ENCODE measurements around the gene PPCS. TPM values are rescaled to one million over a fixed set of nuclear protein-coding genes. Genes with fewer than 3 reads are reported as not detected.

Gene PPCS
- total and polyA plus RNA-seq, 2 of the 8 experiments (the other 6 are each of a cell fraction or from before 2014, with no cell fraction given), result 24.5 to 35.3 TPM

- H3K9ac ChIP-seq (replicated peaks in 1 of 4; ENCODE audit: extremely low read depth in 1 of 4, low read depth in 3 of 4, low read length in 3 of 4), result no peak overlapping the region
- peaks cover 0 to 8% (median 0%) of the 10 kb centered on the region in 4 experiments; a peak in 2 of 7 replicates for H3K4me1 ChIP-seq (replicated peaks in 1 of 4; ENCODE audit: control insufficient read depth in 3 of 4, insufficient read depth in 4 of 4, low read length in 3 of 4)
- TF ChIP-seq ZNF274 (IDR thresholded peaks at IDR 0.05; ENCODE audit: borderline replicate concordance, extremely low read depth, low read length) (no peak), EGR1 (IDR thresholded peaks at IDR 0.05; ENCODE audit: borderline replicate concordance, low read depth, low read length) (no peak), CHD2 (IDR thresholded peaks at IDR 0.05; ENCODE audit: low read length) (no peak), POLR2A (IDR thresholded peaks at IDR 0.05; ENCODE audit: control extremely low read depth in 1 of 2, low read depth in 2 of 2, low read length in 2 of 2) (no peak), SP2 (IDR thresholded peaks at IDR 0.05; ENCODE audit: low read length) (no peak), E2F6 (IDR thresholded peaks at IDR 0.05) (no peak), CREB1 (IDR thresholded peaks at IDR 0.05) (no peak), PHF8 (conservative IDR thresholded peaks at IDR 0.05; ENCODE audit: low read depth, low read length) (no peak), KDM1A (IDR thresholded peaks at IDR 0.05; ENCODE audit: borderline replicate concordance, low read length) (no peak), SIRT6 (IDR thresholded peaks at IDR 0.05; ENCODE audit: low read length) (no peak), CTCF (IDR thresholded peaks at IDR 0.05; ENCODE audit: control extremely low read depth in 1 of 3, insufficient read depth in 1 of 3, low read depth in 1 of 3, low read length in 3 of 3) (no peak), CBX8 (IDR thresholded peaks at IDR 0.05; ENCODE audit: borderline replicate concordance, low read depth, low read length) (no peak)
Observed at GRCh38 chr1:42423681-42424080, 32.7 kb upstream of the PPCS start.

More at GRCh38 chr1:42423681-42424080, 32.7 kb upstream of the PPCS start:
- FAIRE-seq (no peak), DNase-seq (ENCODE audit: low read depth in 1 of 2, low spot score in 2 of 2) (no peak)
- H2BK20ac ChIP-seq (ENCODE audit: low read length), result no peak overlapping the region
- CTCF ChIA-PET (ENCODE audit: partially characterized antibody), result interaction anchor here (1.2 kb wide), 1 partner anchor 111 kb away, joined by 3 read pairs; no protein-coding TSS in a partner anchor
- H4K5ac ChIP-seq (ENCODE audit: insufficient read length, low read depth, low read length), result no peak overlapping the region
- H3K79me1 ChIP-seq (ENCODE audit: low read depth, low read length), result no peaks in the 10 kb centered on the region
- no peak overlapping the region for H2BK15ac ChIP-seq (ENCODE audit: low read length)
- H2BK120ac ChIP-seq (replicated peaks; ENCODE audit: low read depth, low read length), result no peak overlapping the region
- no peak overlapping the region for H2AK5ac ChIP-seq (ENCODE audit: low read depth, low read length)
- no peak overlapping the region for H3K14ac ChIP-seq (ENCODE audit: insufficient read length)
- H3K4me3 ChIP-seq (ENCODE audit: extremely low read depth in 1 of 4, insufficient read depth in 2 of 4, low read depth in 3 of 4, low read length in 4 of 4), result no peak overlapping the region
- no peak overlapping the region for H3K23ac ChIP-seq (ENCODE audit: insufficient read length)
- H4K91ac ChIP-seq (replicated peaks; ENCODE audit: insufficient read length, low read length), result no peak overlapping the region
- H2BK5ac ChIP-seq (ENCODE audit: low read depth, low read length), result no peak overlapping the region
- POLR2A ChIA-PET (ENCODE audit: partially characterized antibody), result no interaction called here
- no peak overlapping the region for H4K8ac ChIP-seq (ENCODE audit: extremely low read depth, insufficient read depth, low read length)
- no peaks in the 10 kb centered on the region for H3K23me2 ChIP-seq (ENCODE audit: low read depth, low read length)
- H2BK12ac ChIP-seq (ENCODE audit: low read depth, low read length), result no peak overlapping the region
- no peaks in the 10 kb centered on the region for H4K20me1 ChIP-seq (replicated peaks in 1 of 2; ENCODE audit: control insufficient read depth in 1 of 2, insufficient read depth in 2 of 2, low read length in 2 of 2)
- no peaks in the 10 kb centered on the region for H3K9me3 ChIP-seq (ENCODE audit: insufficient read depth in 2 of 2, low read depth in 1 of 2, low read length in 1 of 2)
- H3K36me3 ChIP-seq (ENCODE audit: control insufficient read depth in 2 of 4, insufficient read depth in 4 of 4, low read length in 3 of 4), result no peaks in the 10 kb centered on the region
- H2AFZ ChIP-seq (ENCODE audit: low read length), result no peak overlapping the region
- H3K27ac ChIP-seq (ENCODE audit: low read depth, low read length), result no peak overlapping the region
- H3K56ac ChIP-seq (replicated peaks; ENCODE audit: insufficient read length, low read depth, low read length), result no peak overlapping the region
- H3K79me2 ChIP-seq (ENCODE audit: control insufficient read depth in 1 of 2, insufficient read depth in 2 of 2, low read length in 2 of 2), result no peaks in the 10 kb centered on the region
- H3K27me3 ChIP-seq (replicated peaks in 1 of 4; ENCODE audit: control insufficient read depth in 3 of 4, extremely low read depth in 1 of 4, insufficient read depth in 3 of 4, low read length in 3 of 4), result no peaks in the 10 kb centered on the region
- H3K4ac ChIP-seq (replicated peaks; ENCODE audit: insufficient read length, low read depth, low read length), result no peak overlapping the region
- no peak overlapping the region for H3K4me2 ChIP-seq (ENCODE audit: insufficient read depth in 1 of 2, low read depth in 2 of 2, low read length in 2 of 2)
- no peak overlapping the region for H3K18ac ChIP-seq (ENCODE audit: extremely low read depth, low read length)
- WGBS, 2 experiments (ENCODE audit: extremely low coverage in 1 of 2, insufficient coverage in 1 of 2, insufficient read length in 1 of 2, insufficient replicate concordance in 2 of 2, low coverage in 1 of 2, low lambda C conversion rate in 2 of 2, missing lambda C conversion rate in 1 of 2), result 90% methylated on average over 3 of the region's 3 CpGs; no CpG with 5 or more reads in 1 of the 2 experiments
